HUDEP-2 (cell line): ENCODE measurements around the gene NUP214.

Experiments
- DNase-seq, 76 experiments: peaks; one replicate each; lab custom pipeline; 2025; ENCODE audit not compliant: unreplicated experiment in 76 of 76; lab: John Stamatoyannopoulos, UW

Gene NUP214

DNA sequence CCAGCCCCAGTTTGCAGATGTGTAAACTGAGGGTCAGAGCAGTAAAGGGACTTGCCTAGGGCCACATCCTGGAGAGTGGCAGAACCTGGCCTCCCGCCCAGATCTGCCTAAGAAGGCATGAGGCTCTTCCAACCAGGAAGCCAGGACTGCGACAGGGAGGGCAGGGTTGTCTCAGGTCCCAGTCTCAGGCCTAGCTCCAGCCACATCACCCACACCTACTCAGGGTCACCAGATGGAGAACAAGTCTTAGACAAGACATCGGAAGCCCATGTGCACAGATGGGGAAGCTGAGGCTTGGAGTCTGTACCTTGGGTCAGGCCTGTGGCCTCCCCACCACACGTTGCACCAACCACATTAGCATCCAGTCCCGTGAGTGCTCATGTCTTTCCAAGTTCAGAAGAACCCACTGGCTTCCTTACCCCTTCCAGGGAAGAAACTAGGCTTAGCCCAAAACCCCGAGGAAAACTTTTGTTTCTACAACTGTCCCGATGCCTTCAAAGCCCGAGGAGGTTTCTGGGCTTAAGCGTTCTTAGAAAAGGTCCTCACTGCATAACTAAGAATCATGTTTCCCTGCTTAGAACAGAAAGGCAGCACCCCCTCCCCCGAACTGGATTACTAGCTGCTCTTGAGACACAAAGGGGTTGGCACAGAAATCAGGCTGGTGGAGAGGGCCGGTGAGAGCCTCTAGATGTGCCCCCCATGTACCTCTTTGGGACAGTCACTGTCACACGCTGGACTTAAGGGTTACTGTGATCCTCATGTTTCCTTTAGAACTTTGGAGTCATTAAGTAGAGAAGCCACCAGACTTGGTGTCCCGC lies 148.7 kb downstream of the NUP214 start:
- peak in 16 of 76 experiments; percentile 5 to 58 (median 35) for DNase-seq

DNA sequence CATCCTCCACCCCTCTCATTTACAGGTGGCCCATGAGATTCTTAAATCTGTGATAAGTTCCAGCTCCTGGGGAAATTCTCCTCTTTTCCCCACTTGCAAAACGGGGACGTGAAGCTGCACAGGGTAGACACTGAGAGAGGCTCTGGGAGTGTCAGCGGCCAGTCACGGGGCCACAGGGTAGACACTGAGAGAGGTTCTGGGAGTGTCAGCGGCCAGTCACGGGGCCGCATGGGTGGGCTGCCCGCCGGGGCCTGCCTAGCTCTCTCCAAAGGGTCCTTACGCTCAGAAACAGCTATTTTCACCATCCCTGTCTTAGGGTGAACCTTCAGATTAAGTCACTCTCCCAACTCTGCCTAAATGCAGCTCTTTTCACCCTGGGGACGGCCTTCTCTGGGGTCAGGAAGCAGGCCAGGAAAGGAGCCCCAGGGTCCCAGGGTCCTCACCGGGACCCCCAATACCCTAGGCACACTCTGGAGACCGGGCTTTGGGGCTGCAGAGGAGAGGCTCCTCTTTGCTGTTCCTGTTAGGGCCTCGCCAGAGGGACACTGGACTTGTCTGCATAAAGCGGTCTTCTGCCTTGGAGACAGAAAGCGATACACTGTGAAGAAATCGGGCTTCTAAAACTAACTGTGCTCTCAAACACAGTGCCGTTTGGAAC lies 149.4 kb downstream of the NUP214 start:
- DNase-seq, result peak in 52 of 76 experiments; percentile 19 to 84 (median 42)

DNA sequence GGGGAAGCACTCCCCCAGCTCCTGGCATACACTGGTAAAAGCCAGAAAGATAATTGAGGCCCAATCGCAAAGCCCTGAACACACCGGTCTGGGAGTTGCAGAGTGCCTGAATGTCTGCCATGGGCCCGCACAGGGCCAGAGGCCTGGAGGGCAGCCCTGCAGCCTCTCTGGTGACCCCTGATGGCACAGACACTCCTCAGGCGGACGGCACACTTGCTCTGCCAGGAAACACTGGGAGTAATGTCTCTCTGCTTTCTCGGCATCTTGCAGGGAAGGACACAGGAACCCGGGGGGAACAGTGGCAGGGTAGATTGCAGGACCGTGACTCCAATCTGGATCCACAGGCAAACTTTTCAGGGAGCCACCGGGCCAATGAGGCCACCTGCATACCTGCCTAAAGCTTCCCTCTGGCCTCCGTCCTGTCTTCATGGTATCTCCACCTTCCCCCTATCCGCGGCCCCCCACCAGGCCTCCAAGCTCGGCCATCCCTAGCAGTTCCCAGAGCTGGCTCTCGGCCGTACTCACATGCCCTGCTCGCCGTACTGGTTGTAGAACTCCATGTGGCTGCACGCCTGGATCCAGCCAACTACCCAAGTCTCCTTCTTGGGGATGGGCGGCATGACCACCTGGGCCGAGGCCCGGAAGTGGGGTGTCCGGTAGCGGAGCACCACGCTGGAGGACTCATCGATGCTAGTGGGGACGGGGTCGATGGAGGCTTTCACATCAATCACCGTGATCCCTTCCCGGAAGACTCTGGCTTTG lies 150.1 kb downstream of the NUP214 start:
- DNase-seq, result peak in 70 of 76 experiments; percentile 23 to 84 (median 54)

DNA sequence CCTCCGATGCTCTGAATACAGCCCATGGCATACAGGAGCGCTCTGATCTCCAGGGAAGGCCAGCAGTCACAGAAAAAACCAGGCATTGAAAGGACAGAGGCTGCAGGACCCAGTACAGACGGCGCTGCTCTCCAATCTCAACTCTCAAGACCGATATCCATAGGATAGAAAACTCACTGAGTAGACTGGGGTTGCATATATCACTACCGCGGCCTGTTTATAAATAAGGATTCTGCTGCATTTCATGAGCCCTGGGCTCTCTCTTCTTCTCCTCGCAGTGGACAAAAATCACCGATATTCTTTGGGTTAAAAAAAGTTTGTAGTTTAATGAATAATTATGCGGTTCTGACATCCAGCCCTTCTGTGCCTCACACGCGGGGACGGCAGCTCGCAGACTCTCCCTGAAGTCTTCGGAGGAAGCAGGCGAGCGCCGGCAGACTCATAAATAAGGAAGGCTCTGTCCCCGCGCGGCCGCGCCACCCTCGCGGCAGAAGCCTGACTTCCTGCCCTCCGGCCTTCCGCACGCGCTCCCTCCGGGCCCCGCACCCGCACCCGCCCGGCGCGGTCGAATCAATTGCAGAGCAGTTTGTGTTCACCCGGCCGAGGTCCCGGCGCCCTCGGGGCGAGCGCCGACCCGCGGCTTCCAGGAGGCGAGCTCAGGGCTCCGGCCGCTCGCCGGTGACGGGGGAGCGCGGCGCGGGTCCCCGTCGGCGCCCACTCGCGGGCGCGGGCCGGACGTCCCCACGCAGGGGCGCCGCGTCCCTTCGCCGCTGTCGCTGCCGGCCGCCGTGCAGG lies 150.9 kb downstream of the NUP214 start, which contains the start of gene FAM78A:
Gene FAM78A, minus strand, starts transcription at position 417 of the 795 bp plus-strand sequence. Its CDS starts 331 bp downstream, at position 86.
- peak in 39 of 76 experiments; percentile 7 to 60 (median 27) for DNase-seq

DNA sequence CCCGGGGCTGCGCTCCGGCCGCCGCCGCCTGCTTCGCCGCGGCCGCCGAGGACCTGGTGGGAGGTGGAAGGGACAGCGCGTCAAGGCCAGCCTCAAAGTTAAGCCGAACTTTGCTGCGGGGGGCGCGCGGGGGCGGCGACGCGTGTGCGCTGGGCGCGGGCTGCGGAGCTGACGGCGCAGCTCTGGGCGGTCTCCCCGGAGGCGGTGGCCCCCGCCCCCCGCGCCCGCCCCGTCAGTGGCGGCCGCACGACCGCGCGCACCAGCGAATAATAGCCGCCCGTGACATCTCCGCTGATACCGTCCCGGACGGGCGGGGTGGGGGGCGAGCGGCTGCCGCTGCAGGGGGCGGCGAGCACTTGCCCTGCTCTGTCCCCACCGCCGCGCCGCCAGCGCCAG lies 151.5 kb downstream of the NUP214 start:
- DNase-seq, result peak in 14 of 76 experiments; percentile 11 to 41 (median 22)

DNA sequence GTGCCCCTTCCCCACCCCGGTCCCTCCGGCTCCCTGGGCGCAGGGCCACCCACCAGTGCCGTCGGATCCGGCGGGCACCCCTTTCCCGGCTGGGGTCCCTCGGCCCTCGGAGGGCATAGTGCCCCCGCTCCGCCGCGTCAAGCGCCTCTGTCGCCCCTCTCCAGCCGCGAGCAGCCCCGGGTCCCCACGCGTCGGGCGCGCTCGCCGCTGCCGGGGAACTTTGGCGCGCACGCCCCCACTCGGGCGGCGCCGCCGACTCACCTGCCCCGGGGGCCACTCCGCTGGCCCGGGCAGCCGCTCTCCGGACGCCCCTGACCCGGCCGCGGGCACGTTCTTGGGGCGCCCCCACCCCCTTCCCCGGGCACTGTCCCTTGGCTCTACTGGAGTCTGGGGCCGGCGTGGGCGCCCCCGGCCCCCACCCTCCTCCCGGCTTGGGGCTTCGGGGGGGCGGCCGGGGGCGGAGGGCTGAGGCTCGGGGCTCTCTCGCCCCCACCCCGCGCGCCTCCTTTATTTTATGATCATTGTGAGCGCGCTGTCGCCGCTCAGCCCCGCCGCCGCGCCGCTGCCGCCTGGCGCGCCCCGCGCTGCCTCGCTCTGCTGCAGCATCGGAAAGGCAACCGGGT lies 152.0 kb downstream of the NUP214 start:
- DNase-seq, result peak in 2 of 76 experiments; percentile 31 to 32

DNA sequence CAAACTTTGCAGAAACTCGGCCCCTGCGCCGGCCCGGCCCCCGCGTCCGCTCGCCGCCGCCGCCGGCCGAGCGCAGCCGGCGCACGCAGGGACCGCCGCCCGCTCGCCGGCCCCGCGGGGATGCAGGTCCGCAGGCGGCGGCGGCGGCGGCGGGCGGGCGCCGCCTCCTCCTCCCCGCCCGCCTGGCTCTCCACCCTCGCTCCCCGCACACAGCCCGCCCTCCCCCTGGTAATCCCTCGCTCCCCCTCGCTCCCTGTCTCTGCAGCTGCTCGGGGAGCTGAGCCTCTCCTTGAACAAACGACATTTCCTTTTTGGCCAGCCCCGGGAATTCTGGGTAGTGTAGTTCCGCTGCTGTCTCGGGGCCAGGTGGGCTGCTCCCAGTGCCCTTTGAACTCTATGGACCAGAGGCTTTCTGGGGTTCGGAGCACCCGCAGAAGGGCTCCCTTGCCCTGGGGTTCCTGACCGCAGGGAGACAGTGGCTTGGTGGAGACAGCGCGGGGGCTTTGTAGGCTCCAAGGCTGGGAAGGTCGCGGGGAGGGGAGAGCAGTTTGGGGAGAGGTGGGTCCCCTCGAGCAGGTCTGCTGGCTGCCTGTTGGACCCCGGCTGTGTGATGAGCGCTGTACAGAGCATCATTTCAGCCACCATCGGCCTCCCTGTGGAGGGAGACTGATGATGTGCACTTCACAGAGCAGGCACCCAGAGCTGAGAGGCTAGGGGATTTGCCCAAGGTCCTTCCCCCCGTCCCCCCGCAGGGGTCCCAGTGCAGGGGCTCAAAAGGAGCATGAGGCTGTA lies 152.7 kb downstream of the NUP214 start:
- DNase-seq, result peak in 69 of 76 experiments; percentile 10 to 84 (median 59)

DNA sequence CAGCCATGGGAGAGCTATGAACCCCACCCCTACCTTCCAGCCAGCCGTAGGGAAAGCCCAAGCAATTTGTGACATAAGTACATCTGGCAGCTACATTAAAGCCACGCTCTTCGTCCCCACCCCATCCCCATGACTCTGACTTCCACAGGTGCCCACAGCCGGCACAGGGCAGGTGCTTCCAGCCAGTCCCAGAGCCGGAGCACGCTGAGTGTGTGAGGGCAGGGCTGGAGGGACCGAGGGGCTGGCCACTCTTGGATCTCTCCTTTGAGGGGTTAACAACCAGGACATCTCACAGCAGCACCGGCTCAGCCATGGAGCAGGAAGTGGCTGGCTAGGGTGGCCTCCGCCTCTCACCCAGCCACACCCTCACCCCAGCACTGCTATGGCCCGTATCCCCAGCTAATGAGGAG lies 153.3 kb downstream of the NUP214 start:
- DNase-seq, result peak in 3 of 76 experiments; percentile 8 to 22 (median 14)

DNA sequence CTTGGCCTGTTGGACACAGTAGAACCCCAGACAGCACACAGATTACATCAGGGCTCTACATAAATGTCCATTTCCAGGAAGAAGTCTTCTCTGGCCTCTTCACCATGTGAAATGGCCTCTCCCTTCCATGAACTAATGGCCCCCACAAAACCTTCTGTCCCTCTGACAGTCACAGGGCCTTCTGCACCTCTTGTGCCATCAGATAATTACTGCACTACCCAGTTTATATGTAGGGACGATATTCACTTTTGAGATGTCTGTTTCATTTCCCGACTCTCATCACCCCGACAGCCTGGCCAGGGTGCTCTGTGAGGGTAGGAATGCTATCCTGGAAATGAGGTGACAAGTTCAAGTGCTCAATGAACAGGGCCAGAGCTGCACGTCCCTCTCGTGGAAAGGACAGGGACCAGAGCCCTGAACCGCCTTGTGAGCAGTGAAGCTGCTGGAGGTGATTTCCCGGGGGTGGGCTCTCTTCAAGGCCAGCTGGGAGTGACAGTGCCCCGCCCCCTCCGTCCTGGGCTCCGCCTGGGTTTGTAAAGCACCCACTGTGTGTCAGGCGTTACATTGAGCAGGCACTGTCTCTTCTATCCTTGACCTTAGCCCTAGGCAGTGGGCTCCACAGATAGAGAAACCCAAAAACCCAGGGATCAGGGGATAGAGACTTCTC lies 153.9 kb downstream of the NUP214 start:
- DNase-seq, result no peak

DNA sequence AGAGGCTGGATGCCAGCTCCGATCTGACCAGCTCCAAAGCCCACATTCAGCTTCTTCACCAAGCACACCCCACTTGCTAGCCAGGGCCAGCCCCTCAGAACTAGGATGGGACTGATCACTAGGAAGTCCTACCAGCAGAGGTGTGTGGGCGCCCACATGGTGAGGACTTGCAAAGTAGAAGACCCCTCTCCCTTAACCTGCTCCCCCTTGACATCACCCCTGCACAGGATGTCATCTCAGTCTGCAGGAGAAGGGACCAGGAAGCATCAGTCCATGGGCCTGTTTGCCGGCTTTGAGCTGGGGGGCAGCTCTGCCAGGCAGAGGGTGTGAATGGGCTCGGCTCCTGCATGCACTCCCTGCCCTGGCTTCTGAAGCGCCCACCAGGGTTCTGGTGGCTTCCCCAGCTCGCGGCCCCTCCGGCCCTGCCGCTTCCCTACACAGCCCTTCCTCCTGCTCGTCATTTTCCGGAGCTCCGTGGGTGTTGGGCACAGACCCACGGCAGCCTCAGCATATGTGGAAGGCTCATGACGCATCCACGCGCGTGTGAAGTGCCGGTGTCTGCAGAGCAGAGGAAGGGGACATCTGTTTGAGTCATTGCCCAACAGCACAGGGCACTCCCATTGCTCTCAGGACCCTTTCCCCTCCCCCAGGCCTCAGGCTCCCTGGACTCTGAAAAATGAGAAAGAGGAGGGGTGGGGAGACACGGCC lies 154.6 kb downstream of the NUP214 start:
- no peak for DNase-seq

DNA sequence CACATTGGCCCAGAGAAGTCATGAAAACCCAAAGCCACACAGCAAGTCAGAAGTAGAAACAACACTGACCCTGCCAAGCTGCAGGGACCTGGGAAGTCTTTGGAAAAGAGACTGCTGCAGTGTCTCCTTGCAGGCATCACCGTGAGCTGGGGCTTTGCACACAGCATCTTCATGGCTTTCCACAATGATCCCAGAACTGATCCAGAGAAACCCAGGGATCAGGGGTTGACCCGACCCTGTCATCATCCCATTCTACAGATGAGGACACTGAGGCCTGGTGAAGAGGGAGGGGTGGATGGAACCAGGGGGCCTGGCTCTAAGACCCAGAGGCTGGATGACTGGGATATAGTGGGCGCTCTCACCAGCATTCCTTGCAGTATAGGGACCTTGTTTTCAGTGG lies 155.3 kb downstream of the NUP214 start:
- no peak for DNase-seq

DNA sequence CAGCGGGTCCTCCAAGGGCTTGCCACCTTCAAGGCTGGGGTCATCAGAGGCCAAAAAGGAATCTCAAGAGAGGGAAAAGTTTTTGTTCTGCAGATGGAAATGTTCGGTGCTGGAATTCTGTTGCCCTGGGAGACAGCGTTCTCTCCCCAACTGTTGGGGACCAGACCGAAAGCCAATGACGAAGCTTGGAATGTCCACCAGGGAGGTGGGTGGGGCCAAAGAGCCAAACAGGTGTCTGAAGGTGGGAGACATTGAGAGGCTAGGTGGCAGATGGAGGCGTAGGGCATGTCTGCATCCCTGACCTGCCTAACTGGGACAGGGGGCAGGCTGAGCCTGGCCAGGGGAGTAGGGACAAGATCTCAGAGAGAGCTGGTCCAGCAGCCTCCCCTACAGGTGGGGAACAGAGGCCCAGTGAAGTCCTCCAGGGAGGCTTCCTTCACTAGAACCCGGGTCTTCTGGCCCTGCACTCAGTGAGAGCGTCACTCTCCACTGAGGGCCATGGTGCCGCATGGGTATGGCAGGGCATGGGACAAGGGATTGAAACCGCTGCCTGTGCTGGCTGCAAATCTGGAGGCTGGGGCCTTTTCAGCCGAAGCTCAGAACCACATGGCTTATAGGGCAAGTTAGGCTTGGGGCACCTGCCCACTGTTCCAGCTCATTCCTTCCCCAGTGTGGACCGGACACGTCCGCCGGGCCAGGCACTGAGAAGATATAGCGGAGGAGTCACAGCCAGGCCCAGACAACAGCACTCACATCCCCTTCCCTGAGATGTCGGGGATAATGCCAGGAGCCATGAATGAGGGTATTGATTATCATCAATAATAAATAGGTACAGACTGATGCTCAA lies 156.0 kb downstream of the NUP214 start:
- DNase-seq, result no peak

DNA sequence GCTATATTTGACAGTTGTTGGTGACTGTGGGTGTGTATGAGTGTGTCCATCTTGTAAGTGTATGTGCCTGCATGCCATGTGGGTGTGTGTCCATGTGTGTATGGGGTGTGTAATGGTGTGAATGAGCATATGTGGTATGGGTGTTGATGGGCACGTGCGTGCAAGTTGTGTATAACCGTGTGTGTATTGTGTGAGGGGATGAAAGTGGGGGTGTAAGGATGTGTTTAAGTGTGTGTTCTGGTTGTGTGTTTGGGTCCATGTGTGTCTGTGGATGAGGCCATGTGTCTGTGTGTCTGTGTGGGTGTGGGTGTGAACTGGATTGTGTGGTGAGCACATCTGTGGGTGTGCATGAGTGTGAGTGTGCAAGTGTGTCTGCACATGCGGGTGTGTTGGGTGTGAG lies 156.8 kb downstream of the NUP214 start:
- DNase-seq, result no peak

DNA sequence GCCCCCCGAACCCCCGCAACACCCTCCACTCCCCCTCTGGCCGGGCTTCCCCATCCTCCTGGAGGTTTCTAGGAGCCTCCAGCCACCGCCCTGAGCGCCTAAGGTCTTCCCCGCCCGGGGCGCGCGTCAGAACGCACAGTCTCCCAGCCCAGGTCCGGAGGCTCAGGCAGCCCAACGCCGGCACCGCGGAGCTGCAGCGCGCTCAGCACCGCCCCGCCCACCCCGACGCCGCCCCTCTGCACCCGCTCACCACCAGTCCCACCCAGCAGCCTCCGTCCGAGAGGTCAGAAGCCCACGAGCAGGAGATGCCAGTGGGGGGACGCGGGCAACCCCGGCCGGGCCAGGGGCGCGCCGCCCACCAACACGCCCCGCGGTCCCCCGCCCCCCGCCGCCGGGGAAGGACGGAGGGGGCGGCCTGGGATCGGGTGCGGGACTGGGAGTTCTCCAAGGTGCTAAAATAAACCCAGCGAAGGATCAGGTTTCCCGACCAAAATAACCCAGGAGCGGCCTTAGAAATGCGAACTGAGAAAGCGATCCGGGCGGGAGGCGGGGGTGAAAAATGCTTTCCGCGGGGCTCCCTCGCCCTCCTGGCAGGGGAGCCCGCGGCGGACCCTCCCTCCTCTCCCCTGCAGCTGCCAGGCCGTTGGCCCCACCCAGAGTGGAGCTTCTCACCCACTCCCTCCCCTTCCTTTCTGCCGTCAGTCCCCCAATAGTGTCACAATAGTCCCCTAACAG lies 157.5 kb downstream of the NUP214 start:
- DNase-seq, result no peak
